Measurements from ENCODE around the gene VPS72. TPM values are rescaled to one million over a fixed set of nuclear protein-coding genes. Genes with fewer than 3 reads are reported as not detected.
"Not testable (repeated sequence)": the region's sequence is repeated elsewhere in the genome, so short reads cannot be mapped to it uniquely, and the experiment has no call there.

Gene VPS72
- total RNA-seq, 1 donor from 2014 or later = 68.6 TPM

DNA sequence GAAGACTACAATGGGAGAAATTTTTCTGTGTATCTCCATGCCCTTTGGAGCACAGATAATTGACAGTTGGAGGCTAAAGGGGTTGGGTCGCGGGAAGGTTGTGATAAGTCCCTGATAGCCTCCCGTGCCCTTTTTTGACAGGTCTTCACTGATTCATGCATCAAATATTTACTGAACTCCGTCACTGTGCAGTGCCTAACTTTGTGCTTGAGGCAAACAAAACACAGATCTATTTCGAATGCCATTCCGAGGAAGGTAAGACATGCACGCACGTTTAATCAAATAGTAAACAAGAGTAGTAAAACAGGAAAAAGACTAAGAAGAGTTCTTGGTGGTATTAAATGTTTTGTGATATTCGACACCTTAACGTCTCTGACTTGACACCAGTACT lies 7.9 kb upstream of the VPS72 start:
- peak overlapping the region; percentile 75 for H3K4me3 ChIP-seq (ENCODE audit: low read depth, low read length)
- TF ChIP-seq, protein P1, sequence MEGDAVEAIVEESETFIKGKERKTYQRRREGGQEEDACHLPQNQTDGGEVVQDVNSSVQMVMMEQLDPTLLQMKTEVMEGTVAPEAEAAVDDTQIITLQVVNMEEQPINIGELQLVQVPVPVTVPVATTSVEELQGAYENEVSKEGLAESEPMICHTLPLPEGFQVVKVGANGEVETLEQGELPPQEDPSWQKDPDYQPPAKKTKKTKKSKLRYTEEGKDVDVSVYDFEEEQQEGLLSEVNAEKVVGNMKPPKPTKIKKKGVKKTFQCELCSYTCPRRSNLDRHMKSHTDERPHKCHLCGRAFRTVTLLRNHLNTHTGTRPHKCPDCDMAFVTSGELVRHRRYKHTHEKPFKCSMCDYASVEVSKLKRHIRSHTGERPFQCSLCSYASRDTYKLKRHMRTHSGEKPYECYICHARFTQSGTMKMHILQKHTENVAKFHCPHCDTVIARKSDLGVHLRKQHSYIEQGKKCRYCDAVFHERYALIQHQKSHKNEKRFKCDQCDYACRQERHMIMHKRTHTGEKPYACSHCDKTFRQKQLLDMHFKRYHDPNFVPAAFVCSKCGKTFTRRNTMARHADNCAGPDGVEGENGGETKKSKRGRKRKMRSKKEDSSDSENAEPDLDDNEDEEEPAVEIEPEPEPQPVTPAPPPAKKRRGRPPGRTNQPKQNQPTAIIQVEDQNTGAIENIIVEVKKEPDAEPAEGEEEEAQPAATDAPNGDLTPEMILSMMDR (conservative IDR thresholded peaks at IDR 0.05; ENCODE audit: low read depth, low read length) = no peak
- no peak for DNase-seq (ENCODE audit: low read depth)

DNA sequence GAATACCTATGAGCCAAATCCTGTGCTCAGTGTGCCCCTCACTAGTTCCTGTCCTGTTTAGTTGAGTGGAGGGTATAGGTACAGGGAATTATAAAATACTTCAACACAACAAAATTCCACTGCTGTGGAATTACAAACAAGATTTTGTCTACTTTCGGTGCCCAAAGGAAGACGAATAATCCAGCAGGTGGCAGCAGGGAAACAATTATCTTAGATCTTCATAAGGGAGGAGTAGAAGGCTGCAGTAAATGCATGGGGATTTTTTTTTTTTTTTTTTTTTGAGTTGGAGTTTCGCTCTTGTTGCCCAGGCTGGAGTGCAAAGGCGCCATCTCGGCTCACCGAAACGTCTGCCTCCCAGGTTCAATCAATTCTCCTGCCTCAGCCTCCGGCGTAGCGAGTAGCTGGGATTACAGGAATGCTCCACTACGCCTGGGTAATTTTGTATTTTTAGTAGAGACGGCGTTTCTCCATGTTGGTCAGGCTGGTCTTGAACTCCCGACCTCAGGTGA lies 6.3 kb upstream of the VPS72 start:
- peak; percentile 70 for DNase-seq (ENCODE audit: low read depth)
- peak overlapping the region; percentile 50 for H3K4me3 ChIP-seq (ENCODE audit: low read depth, low read length)
- TF ChIP-seq, protein P1 (conservative IDR thresholded peaks at IDR 0.05; ENCODE audit: low read depth, low read length) = peak; percentile 71

DNA sequence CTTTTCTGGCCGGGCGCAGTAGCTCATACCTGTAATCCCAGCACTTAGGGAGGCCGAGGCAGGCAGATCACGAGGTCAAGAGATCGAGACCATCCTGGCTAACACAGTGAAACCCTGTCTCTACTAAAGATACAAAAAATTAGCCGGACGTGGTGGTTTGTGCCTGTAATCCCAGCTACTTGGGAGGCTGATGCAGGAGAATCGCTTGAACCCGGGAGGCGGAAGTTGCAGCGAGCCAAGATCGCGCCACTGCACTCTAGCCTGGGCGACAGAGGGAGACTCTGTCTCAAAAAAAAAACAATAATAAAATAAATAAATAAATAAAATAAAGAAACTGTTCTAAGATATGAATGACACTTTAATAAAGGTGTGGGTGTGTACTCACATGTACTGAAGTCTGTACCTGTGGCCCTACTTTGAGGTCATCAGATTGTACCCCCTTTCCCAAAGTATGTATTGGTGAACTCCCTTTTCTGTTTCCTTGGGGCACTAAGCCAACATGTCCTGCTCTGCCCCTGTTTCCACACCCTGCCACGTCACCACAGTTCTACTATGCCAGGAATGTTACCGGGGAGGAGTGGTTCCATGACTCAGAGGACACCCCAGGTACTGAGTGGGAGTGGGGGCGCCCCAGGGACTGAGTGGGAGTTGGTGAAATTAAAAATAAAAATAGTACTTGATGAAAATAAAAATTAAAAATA lies 5.0 kb upstream of the VPS72 start:
- peak; percentile 87 for DNase-seq (ENCODE audit: low read depth)
- TF ChIP-seq, protein P1 (conservative IDR thresholded peaks at IDR 0.05; ENCODE audit: low read depth, low read length) = peak; percentile 7
- peak overlapping the region; percentile 50 for H3K4me3 ChIP-seq (ENCODE audit: low read depth, low read length)

DNA sequence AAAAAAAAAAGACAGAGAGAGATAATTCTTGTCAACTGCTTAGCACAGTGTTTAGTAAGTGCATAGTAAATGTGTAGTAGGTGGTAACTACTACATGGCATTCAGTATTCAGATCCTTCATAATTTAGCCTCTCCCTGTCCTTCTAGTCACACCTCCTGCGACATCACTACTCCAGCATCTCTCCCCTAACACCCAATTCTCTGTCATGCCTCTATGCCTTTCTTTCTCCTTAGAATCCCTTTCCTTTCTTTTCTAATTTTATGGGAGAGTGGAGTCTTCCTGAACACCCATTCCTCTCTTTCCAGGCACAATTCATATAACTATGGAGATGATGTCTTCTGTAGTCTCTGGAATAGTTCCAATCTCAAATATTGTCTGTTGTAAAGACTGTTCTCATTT lies 3.9 kb upstream of the VPS72 start:
- no peak for DNase-seq (ENCODE audit: low read depth)
- TF ChIP-seq, protein P1 (conservative IDR thresholded peaks at IDR 0.05; ENCODE audit: low read depth, low read length) = no peak
- H3K4me3 ChIP-seq (ENCODE audit: low read depth, low read length) = no peak overlapping the region

DNA sequence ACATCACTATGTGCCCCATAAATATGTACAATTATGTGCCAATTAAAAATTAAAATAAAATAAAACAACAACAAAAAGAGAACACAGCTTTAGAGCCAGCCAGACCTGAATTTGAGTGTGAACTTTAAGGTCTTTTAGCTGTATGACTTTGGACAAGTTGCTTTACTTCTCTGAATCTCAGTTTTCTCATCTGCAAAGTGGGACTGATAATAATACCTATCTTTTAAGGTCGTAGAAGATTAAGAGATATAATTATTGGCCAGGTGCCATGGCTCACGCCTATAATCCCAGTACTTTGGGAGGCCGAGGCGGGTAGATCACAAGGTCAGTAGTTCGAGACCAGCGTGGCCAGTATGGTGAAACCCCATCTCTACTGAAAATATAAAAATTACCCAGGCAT lies 3.3 kb upstream of the VPS72 start:
- TF ChIP-seq, protein P1 (conservative IDR thresholded peaks at IDR 0.05; ENCODE audit: low read depth, low read length) = no peak
- DNase-seq (ENCODE audit: low read depth) = no peak
- no peak overlapping the region for H3K4me3 ChIP-seq (ENCODE audit: low read depth, low read length)

DNA sequence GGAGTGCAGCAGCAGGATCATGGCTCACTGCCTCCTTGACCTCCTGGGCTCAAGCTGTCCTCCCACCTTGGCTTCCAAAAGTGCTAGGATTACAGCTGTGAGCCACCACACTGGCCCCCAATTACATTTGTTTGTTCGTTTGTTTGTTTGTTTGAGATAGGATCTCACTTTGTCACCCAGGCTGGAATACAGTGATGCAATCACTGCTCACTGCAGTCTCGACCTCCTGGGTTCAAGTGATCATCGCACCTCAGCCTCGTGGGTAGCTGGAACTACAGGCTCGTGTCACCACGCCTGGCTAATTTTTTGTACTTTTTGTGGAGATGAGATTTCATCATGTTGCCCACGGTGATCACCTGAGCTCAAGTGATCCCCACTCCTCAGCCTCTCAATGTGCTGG lies 2.0 kb upstream of the VPS72 start:
- H3K4me3 ChIP-seq (ENCODE audit: low read depth, low read length) = no peak overlapping the region
- TF ChIP-seq, protein P1 (conservative IDR thresholded peaks at IDR 0.05; ENCODE audit: low read depth, low read length) = no peak
- DNase-seq (ENCODE audit: low read depth) = no peak

DNA sequence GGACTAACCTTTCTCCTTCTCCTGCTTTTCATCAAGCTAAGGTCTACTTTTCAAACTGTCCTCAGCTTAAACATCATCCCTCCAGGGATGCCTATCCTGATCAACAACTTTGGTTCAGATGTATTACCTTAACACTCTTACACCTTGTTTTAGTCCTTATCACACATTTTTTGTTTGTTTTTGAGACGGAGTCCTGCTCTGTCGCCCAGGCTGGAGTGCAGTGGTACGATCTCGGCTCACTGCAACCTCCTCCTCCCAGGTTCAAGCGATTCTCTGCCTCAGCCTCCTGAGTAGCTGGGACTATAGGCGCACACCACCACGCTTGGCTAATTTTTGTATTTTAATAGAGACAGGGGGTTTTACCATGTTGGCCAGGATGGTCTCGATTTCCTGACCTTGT lies 1.3 kb downstream of the VPS72 start:
- H3K4me3 ChIP-seq (ENCODE audit: low read depth, low read length) = peak overlapping the region; percentile 83
- not testable (repeated sequence) for DNase-seq (ENCODE audit: low read depth)

All from epithelial cell of proximal tubule (primary cell).